GM12878 (cell line): ENCODE data around the gene ZFYVE21. TPM values are rescaled to one million over a fixed set of nuclear protein-coding genes. Genes with fewer than 3 reads are reported as not detected.

Experiments
- ATAC-seq: fragments of 200-7000 bp; cut with Tn5 transposase; 3 replicates; pipeline ENCODE4 v1.9.1; 2020; ENCODE audit warnings: mild to moderate bottlenecking, moderate library complexity
- BruUV-seq: library from RNA; stranded (reverse); fragments of 400-500 nt; replicated peaks from 2 replicates; lab custom pipeline; 2021; lab: Mats Ljungman, UMichigan
- CTCF ChIA-PET: fragments of 300-600 bp; sonication (Branson Sonifier 250); formaldehyde crosslinking; extraction: SDS; loops from one replicate; lab custom pipeline; 2021; ENCODE audit warnings: inconsistent platforms; lab: Yijun Ruan, JAX
- POLR2A ChIA-PET: fragments of 350-600 bp; formaldehyde crosslinking; extraction: SDS; loops from one replicate; lab custom pipeline; 2021; ENCODE audit warnings: inconsistent platforms; lab: Charles Lee
- RAD21 ChIA-PET: fragments of 300-600 bp; sonication (Branson Sonifier 250); formaldehyde crosslinking; loops from one replicate; lab custom pipeline; 2023; ENCODE audit warnings: antibody characterized with exemption; ENCODE audit not compliant: unreplicated experiment; lab: Charles Lee
- SMC1A ChIA-PET: fragments of 300-600 bp; sonication (Branson Sonifier 250); formaldehyde crosslinking; loops from one replicate; lab custom pipeline; 2023; ENCODE audit not compliant: unreplicated experiment, uncharacterized antibody; lab: Charles Lee
- DNase-seq: peaks from one replicate; pipeline ENCODE4 v3.0.0-alpha.2; 2011; ENCODE audit warnings: low read depth, low spot score
- FAIRE-seq: peaks from 3 replicates; lab custom pipeline; 2011; peaks lifted over from hg19 to GRCh38; lab: Jason Lieb, UNC
- H2AFZ ChIP-seq: 2 replicates; pipeline ENCODE4 v1.6.0; 2011; ENCODE audit warnings: low read depth, low read length, control low read depth; ENCODE audit not compliant: control insufficient read depth
- H3K27ac ChIP-seq: 2 replicates; pipeline ENCODE4 v1.5.1; 2011; ENCODE audit warnings: control low read depth; ENCODE audit not compliant: control insufficient read depth, insufficient read depth
- H3K27me3 ChIP-seq, 2 experiments: replicated peaks in 1 of 2; 2 replicates each; pipeline versions ENCODE4 v1.6.0 to v1.6.1; 2011; ENCODE audit warnings: low read length in 1 of 2; ENCODE audit not compliant: control insufficient read depth in 2 of 2, insufficient read depth in 2 of 2
- H3K36me3 ChIP-seq, 2 experiments: 2 replicates each; pipeline ENCODE4 v1.5.1; 2011; ENCODE audit warnings: low read length in 1 of 2; ENCODE audit not compliant: control insufficient read depth in 2 of 2, insufficient read depth in 2 of 2
- H3K4me1 ChIP-seq: 2 replicates; pipeline ENCODE4 v1.6.1; 2011; ENCODE audit warnings: mild to moderate bottlenecking, low read length, moderate library complexity, mixed read lengths; ENCODE audit not compliant: control insufficient read depth, insufficient read depth
- H3K4me2 ChIP-seq: 2 replicates; pipeline ENCODE4 v1.6.0; 2011; ENCODE audit warnings: control low read depth; ENCODE audit not compliant: control insufficient read depth, insufficient read depth
- H3K4me3 ChIP-seq: fragments of 200-600 bp; sonication (generic); 2 replicates; pipeline ENCODE4 v1.5.1; 2016
- H3K79me2 ChIP-seq: 2 replicates; pipeline ENCODE4 v1.6.0; 2011; ENCODE audit warnings: low read length; ENCODE audit not compliant: control insufficient read depth, insufficient read depth
- H3K9ac ChIP-seq: 2 replicates; pipeline ENCODE4 v1.8.0; 2011; ENCODE audit warnings: low read length, control low read depth, mixed read lengths; ENCODE audit not compliant: control insufficient read depth, insufficient read depth
- H3K9me3 ChIP-seq: replicated peaks from 3 replicates; pipeline ENCODE4 v1.5.1; 2011; ENCODE audit warnings: mild to moderate bottlenecking, low read length; ENCODE audit not compliant: control insufficient read depth, insufficient read depth
- H4K20me1 ChIP-seq: 2 replicates; pipeline ENCODE4 v1.6.0; 2011; ENCODE audit not compliant: control insufficient read depth, insufficient read depth
- ETV6 ChIP-seq, 2 experiments: fragments of 450-650 bp in 1 of 2; IDR thresholded peaks in 1 of 2; conservative IDR thresholded peaks in 1 of 2; 2 replicates each; pipeline ENCODE4 v1.6.1; 2014; ENCODE audit warnings: antibody characterized with exemption in 1 of 2, borderline replicate concordance in 1 of 2, low read depth in 1 of 2, mild to moderate bottlenecking in 1 of 2, moderate library complexity in 1 of 2
- GABPA ChIP-seq: IDR thresholded peaks from 2 replicates; pipeline ENCODE4 v1.6.1; 2014; ENCODE audit warnings: antibody characterized with exemption, low read depth, mild to moderate bottlenecking, inconsistent platforms
- NFYB ChIP-seq: IDR thresholded peaks from 2 replicates; pipeline ENCODE4 v1.6.1; 2011; ENCODE audit warnings: low read depth, mild to moderate bottlenecking, low read length, improper control_type of control experiment, moderate library complexity; ENCODE audit not compliant: insufficient read depth
- SREBF2 ChIP-seq: IDR thresholded peaks from 2 replicates; pipeline ENCODE4 v1.6.1; 2012; ENCODE audit warnings: mild to moderate bottlenecking, low read length
- TAF1 ChIP-seq: IDR thresholded peaks from 2 replicates; pipeline ENCODE4 v1.6.1; 2011; ENCODE audit warnings: mild to moderate bottlenecking, low read depth, low read length, borderline replicate concordance
- ZNF24 ChIP-seq: fragments of 450-650 bp; IDR thresholded peaks from 2 replicates; pipeline ENCODE4 v1.6.1; 2017; ENCODE audit warnings: antibody characterized with exemption, mild to moderate bottlenecking
- WGBS: methylation state at CpG from one replicate; pipeline ENCODE4 v1.1.6; 2016; ENCODE audit warnings: low lambda C conversion rate; ENCODE audit not compliant: insufficient replicate concordance, insufficient coverage; ENCODE audit errors: missing lambda C conversion rate; 5-methylcytosine and 5-hydroxymethylcytosine counted together
- in situ Hi-C: fragments of 300-500 bp; cut with MboI; formaldehyde crosslinking; loops from 9 replicates; pipeline ENCODE4 v1.14.3; 2018; ENCODE audit warnings: mixed read lengths
- intact Hi-C: fragments of 100-400 bp; cut with micrococcal nuclease; formaldehyde crosslinking; loops from one replicate; pipeline ENCODE4 v1.14.2; 2022; ENCODE audit not compliant: unreplicated experiment
- polyA plus RNA-seq, 11 experiments: library from polyadenylated mRNA; depleted of rRNA in 4 of 11; unstranded in 6 of 11; stranded (reverse) in 5 of 11; fragments of >200 nt; fragmentation: Nextera tagmentation in 4 of 11; fragmentation: Illumina TruSeq in 1 of 11; extraction: Ambion mirVana in 4 of 11; extraction: Trizol in 1 of 11; gene quantifications; 1 replicate in 1 of 11; 2 replicates in 10 of 11; pipeline versions ENCODE4 v1.2.1 to v1.2.3, GENCODE V29; 2011 to 2016; ENCODE audit warnings: inconsistent platforms in 2 of 11, missing spikeins in 2 of 11, low read depth in 1 of 11
- total RNA-seq, 4 experiments: library from RNA; depleted of rRNA in 3 of 4; stranded (reverse); fragments of >200 nt in 3 of 4; fragmentation: Illumina TruSeq in 1 of 4; extraction: Trizol in 1 of 4; gene quantifications; 2 replicates each; pipeline versions ENCODE4 v1.2.1 to v1.2.3, GENCODE V29; 2013 to 2021
- TF ChIP-seq, protein P1 (sequence below): fragments of 450-650 bp; conservative IDR thresholded peaks from 2 replicates; pipeline ENCODE4 v1.6.1; 2017; ENCODE audit warnings: mild to moderate bottlenecking, moderate library complexity
- TF ChIP-seq, protein P2 (sequence below): fragments of 450-650 bp; formaldehyde crosslinking; IDR thresholded peaks from 2 replicates; pipeline ENCODE4 v1.5.0; 2022; ENCODE audit warnings: mild to moderate bottlenecking, missing genetic modification characterization

The ZFYVE21 gene
- total and polyA plus RNA-seq, 10 of the 15 experiments (the other 5 are each of a cell fraction or from before 2014, with no cell fraction given), result 0.79 to 21.7 (median 13.8) TPM

DNA sequence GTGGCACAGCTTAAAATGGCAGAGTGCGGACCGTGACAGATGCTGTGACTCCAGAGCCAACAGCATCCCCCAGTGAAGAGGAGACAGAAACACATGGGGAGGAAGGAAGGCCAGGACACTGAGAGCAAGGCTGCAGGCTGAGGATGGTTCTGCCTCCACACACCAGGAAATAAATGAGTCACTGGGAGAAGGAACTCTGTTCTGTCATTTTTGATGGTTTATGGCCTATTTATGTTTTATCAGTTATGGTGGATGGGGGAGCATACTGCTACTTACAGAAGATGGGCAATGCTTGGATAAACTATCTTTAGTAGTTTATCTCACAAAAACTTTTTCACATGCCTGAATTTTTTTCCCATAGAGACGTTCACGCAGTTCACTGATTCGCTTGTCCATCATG is 33.8 kb downstream of the ZFYVE21 start (continued):
- TF ChIP-seq, protein P1, sequence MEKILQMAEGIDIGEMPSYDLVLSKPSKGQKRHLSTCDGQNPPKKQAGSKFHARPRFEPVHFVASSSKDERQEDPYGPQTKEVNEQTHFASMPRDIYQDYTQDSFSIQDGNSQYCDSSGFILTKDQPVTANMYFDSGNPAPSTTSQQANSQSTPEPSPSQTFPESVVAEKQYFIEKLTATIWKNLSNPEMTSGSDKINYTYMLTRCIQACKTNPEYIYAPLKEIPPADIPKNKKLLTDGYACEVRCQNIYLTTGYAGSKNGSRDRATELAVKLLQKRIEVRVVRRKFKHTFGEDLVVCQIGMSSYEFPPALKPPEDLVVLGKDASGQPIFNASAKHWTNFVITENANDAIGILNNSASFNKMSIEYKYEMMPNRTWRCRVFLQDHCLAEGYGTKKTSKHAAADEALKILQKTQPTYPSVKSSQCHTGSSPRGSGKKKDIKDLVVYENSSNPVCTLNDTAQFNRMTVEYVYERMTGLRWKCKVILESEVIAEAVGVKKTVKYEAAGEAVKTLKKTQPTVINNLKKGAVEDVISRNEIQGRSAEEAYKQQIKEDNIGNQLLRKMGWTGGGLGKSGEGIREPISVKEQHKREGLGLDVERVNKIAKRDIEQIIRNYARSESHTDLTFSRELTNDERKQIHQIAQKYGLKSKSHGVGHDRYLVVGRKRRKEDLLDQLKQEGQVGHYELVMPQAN, result no peak
- TF ChIP-seq, protein P2, sequence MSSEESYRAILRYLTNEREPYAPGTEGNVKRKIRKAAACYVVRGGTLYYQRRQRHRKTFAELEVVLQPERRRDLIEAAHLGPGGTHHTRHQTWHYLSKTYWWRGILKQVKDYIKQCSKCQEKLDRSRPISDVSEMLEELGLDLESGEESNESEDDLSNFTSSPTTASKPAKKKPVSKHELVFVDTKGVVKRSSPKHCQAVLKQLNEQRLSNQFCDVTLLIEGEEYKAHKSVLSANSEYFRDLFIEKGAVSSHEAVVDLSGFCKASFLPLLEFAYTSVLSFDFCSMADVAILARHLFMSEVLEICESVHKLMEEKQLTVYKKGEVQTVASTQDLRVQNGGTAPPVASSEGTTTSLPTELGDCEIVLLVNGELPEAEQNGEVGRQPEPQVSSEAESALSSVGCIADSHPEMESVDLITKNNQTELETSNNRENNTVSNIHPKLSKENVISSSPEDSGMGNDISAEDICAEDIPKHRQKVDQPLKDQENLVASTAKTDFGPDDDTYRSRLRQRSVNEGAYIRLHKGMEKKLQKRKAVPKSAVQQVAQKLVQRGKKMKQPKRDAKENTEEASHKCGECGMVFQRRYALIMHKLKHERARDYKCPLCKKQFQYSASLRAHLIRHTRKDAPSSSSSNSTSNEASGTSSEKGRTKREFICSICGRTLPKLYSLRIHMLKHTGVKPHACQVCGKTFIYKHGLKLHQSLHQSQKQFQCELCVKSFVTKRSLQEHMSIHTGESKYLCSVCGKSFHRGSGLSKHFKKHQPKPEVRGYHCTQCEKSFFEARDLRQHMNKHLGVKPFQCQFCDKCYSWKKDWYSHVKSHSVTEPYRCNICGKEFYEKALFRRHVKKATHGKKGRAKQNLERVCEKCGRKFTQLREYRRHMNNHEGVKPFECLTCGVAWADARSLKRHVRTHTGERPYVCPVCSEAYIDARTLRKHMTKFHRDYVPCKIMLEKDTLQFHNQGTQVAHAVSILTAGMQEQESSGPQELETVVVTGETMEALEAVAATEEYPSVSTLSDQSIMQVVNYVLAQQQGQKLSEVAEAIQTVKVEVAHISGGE (CRISPR knock-in tag), result no peak

DNA sequence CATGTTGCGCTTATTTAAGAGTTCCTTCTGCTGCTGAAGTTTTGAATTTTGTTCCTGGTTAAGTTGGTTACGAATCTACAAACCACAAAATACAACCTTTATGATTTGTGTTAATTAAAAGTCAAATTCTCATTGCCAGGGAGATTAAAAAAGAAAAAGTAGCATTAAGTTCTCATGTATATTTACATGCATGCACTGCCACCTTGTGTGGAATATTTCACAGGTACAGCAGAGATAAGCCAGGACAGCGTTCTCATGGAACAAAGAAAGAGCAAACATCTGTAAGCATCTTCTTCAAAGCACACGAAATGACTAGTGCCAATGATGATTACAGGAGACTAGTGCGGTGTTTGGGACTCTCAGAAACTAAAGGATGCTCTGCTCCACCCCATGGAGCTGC is 34.2 kb downstream of the ZFYVE21 start:
- Histone ChIP-seq H3K36me3 (peaks cover 0 to 2% of the 10 kb centered on the region in 2 experiments; a peak in 1 of 4 replicates), H3K4me3 (no peak overlapping the region), H3K79me2 (no peaks in the 10 kb centered on the region), H4K20me1 (no peaks in the 10 kb centered on the region), H3K27me3 (no peaks in the 10 kb centered on the region), H3K27ac (no peak overlapping the region), H3K9ac (no peak overlapping the region), H3K4me1 (no peaks in the 10 kb centered on the region), H3K4me2 (no peak overlapping the region), H2AFZ (no peak overlapping the region), H3K9me3 (no peaks in the 10 kb centered on the region)
- no peak for ATAC-seq
- POLR2A ChIA-PET, result no interaction called here
- RAD21 ChIA-PET, result no interaction called here
- FAIRE-seq, result no peak
- intact Hi-C loops (no loop called here), in situ Hi-C loops (no loop called here)
- SMC1A ChIA-PET, result no interaction called here
- no TSS peak for BruUV-seq
- CTCF ChIA-PET, result interaction anchor here (0.7 kb wide), 1 partner anchor 206 kb away, joined by 3 read pairs; no protein-coding TSS in a partner anchor
- no peak for DNase-seq
- WGBS, result 90% methylated on average over 5 of the region's 5 CpGs
- TF ChIP-seq SREBF2 (no peak), ETV6 (conservative IDR thresholded peaks at IDR 0.05 in 1 of 2, IDR thresholded peaks at IDR 0.05 in 1 of 2; ENCODE audit: borderline replicate concordance in 1 of 2, low read depth in 1 of 2) (no peak), NFYB (no peak), GABPA (no peak), ZNF24 (no peak), TAF1 (no peak)
- TF ChIP-seq, protein P2 (CRISPR knock-in tag), result no peak
